Measurements from ENCODE around the gene WNK1.

Gene WNK1

GRCh38 chr12:943051-943450 lies 190.7 kb downstream of the WNK1 start:
- no peak for TF ChIP-seq CTCF (conservative IDR thresholded peaks at IDR 0.05)
- H3K27ac ChIP-seq: peak overlapping the region; percentile 12; the same call in 1 of the 2 replicates

- no peak overlapping the region for H3K27ac ChIP-seq
- TF ChIP-seq CTCF (conservative IDR thresholded peaks at IDR 0.05): no peak
Measured at GRCh38 chr12:944211-944610, 191.8 kb downstream of the WNK1 start.

GRCh38 chr12:946212-946611 lies 193.8 kb downstream of the WNK1 start:
- no peak for TF ChIP-seq CTCF (conservative IDR thresholded peaks at IDR 0.05)
- no peak overlapping the region for H3K27ac ChIP-seq

GRCh38 chr12:946631-947030 lies 194.3 kb downstream of the WNK1 start:
- no peak for TF ChIP-seq CTCF (conservative IDR thresholded peaks at IDR 0.05)
- H3K27ac ChIP-seq: no peak overlapping the region

- TF ChIP-seq CTCF (conservative IDR thresholded peaks at IDR 0.05): no peak
- peak overlapping the region; percentile 96 for H3K27ac ChIP-seq
Measured at GRCh38 chr12:948238-948637, 195.9 kb downstream of the WNK1 start.

GRCh38 chr12:949453-950191 lies 197.2 kb downstream of the WNK1 start, which contains the start of gene RAD52:
RAD52 (minus strand) TSS chr12:949694; CDS start chr12:933058, 16,636 bp downstream.
- peak; percentile 99 for TF ChIP-seq CTCF (conservative IDR thresholded peaks at IDR 0.05)
- peak within 1 kb of the TSS; percentile 96 for H3K27ac ChIP-seq

- TF ChIP-seq CTCF (conservative IDR thresholded peaks at IDR 0.05): no peak
- 0 out of 2 replicates have a peak overlapping the region, but pooled peaks have one; percentile 14 for H3K27ac ChIP-seq
Measured at GRCh38 chr12:951176-951575, 198.8 kb downstream of the WNK1 start.

Measured in VCaP (cell line).